ENCODE data around the gene RAB3GAP2.
"Not testable (repeated sequence)": the region's sequence is repeated elsewhere in the genome, so short reads cannot be mapped to it uniquely, and the experiment has no call there.

RAB3GAP2 gene

GRCh38 chr1:220188538-220188937 is 83.7 kb downstream of the RAB3GAP2 start:
- no peak for DNase-seq

- no peak for DNase-seq
These were observed 85.5 kb downstream of the RAB3GAP2 start for GRCh38 chr1:220186752-220187151.

- no peak for DNase-seq
These were observed 87.7 kb downstream of the RAB3GAP2 start for GRCh38 chr1:220184506-220184905.

GRCh38 chr1:220182656-220183055 is 89.6 kb downstream of the RAB3GAP2 start:
- DNase-seq: no peak

GRCh38 chr1:220182111-220182510 is 90.1 kb downstream of the RAB3GAP2 start:
- DNase-seq: no peak

- no peak for DNase-seq
These were observed 95.7 kb downstream of the RAB3GAP2 start for GRCh38 chr1:220176540-220176939.

GRCh38 chr1:220170836-220171526 is 101.3 kb downstream of the RAB3GAP2 start:
- DNase-seq: no peak

- not testable (repeated sequence) for DNase-seq
These were observed 102.4 kb downstream of the RAB3GAP2 start for GRCh38 chr1:220169887-220170286.

- no peak for DNase-seq
These were observed 105.4 kb downstream of the RAB3GAP2 start for GRCh38 chr1:220166853-220167252.

GRCh38 chr1:220164517-220164916 is 107.7 kb downstream of the RAB3GAP2 start:
- no peak for DNase-seq

- no peak for DNase-seq
These were observed 108.1 kb downstream of the RAB3GAP2 start for GRCh38 chr1:220164116-220164515.

- no peak for DNase-seq
These were observed 112.2 kb downstream of the RAB3GAP2 start for GRCh38 chr1:220160027-220160426.

GRCh38 chr1:220159041-220159440 is 113.2 kb downstream of the RAB3GAP2 start:
- DNase-seq: no peak

GRCh38 chr1:220158530-220158929 is 113.7 kb downstream of the RAB3GAP2 start:
- not testable (repeated sequence) for DNase-seq

GRCh38 chr1:220157738-220158137 is 114.5 kb downstream of the RAB3GAP2 start:
- DNase-seq: no peak

- DNase-seq: no peak
These were observed 115.6 kb downstream of the RAB3GAP2 start for GRCh38 chr1:220156620-220157146.

- no peak for DNase-seq
These were observed 119.1 kb downstream of the RAB3GAP2 start for GRCh38 chr1:220153147-220153546.

GRCh38 chr1:220151454-220151853 is 120.8 kb downstream of the RAB3GAP2 start:
- no peak for DNase-seq

GRCh38 chr1:220149742-220150141 is 122.5 kb downstream of the RAB3GAP2 start:
- no peak for DNase-seq

GRCh38 chr1:220144051-220144450 is 128.2 kb downstream of the RAB3GAP2 start:
- DNase-seq: peak in 1 of 2 experiments; percentile 4

GRCh38 chr1:220139966-220140365 is 132.3 kb downstream of the RAB3GAP2 start:
- no peak for DNase-seq

- no peak for DNase-seq
These were observed 135.1 kb downstream of the RAB3GAP2 start for GRCh38 chr1:220137019-220137786.

GRCh38 chr1:220135755-220136154 is 136.5 kb downstream of the RAB3GAP2 start:
- no peak for DNase-seq

Data from cerebellar nuclear complex (tissue), 1 donor.